C4-2B (cell line): ENCODE measurements around the gene GNAL.

ENCODE experiments used
- H3K27ac ChIP-seq: fragments of 450-650 bp; 2 replicates; pipeline ENCODE4 v1.5.1; 2017
- ZFX ChIP-seq: fragments of 450-650 bp; IDR thresholded peaks from 2 replicates; pipeline ENCODE4 v1.6.1; 2017
- TF ChIP-seq, protein P1 (sequence below): fragments of 450-650 bp; conservative IDR thresholded peaks from 2 replicates; pipeline ENCODE4 v1.5.1; 2017; ENCODE audit warnings: mild to moderate bottlenecking

The GNAL gene

DNA sequence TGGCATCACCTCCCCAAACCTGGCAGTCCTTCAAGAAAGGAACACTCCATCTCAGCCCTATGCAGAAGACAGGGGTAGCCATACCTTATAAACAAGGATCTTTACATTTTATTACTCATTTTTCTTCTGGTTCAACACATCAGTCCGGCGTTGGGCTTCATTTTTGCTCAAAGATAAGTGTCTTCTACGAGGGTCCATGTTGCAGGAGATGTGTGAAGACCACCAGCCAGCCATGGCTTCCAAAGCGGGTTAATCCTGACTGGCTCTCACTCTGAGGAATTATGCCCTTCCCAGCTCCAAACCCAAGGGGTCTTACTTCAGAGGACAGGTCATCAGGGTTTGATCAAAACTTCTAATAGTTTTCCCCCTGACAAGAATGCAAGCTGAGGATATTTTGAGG, 23.9 kb upstream of the GNAL start:
- TF ChIP-seq, protein P1, sequence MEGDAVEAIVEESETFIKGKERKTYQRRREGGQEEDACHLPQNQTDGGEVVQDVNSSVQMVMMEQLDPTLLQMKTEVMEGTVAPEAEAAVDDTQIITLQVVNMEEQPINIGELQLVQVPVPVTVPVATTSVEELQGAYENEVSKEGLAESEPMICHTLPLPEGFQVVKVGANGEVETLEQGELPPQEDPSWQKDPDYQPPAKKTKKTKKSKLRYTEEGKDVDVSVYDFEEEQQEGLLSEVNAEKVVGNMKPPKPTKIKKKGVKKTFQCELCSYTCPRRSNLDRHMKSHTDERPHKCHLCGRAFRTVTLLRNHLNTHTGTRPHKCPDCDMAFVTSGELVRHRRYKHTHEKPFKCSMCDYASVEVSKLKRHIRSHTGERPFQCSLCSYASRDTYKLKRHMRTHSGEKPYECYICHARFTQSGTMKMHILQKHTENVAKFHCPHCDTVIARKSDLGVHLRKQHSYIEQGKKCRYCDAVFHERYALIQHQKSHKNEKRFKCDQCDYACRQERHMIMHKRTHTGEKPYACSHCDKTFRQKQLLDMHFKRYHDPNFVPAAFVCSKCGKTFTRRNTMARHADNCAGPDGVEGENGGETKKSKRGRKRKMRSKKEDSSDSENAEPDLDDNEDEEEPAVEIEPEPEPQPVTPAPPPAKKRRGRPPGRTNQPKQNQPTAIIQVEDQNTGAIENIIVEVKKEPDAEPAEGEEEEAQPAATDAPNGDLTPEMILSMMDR, result no peak
- no peak overlapping the region for H3K27ac ChIP-seq

DNA sequence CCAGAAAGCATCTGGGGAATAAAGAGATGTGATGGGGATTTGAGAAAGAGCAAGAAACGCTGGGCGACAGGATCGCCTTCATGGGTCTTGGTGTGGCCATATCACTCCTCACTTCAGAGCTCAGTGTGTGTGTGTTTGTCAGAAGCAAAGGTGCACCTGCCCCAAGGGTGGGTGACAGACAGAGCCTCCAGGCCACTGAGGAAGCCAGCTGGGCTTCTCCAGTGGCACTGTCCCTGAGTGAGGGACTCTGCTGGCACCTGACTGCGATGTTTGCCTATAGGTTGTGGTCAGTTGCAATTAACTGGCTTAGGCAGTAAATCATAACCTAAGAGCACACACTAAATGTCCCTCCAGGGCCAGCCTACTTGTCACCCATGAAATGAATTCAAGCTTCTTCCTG, 23.5 kb upstream of the GNAL start:
- TF ChIP-seq ZFX, result no peak
- TF ChIP-seq, protein P1, result no peak
- no peak overlapping the region for H3K27ac ChIP-seq

DNA sequence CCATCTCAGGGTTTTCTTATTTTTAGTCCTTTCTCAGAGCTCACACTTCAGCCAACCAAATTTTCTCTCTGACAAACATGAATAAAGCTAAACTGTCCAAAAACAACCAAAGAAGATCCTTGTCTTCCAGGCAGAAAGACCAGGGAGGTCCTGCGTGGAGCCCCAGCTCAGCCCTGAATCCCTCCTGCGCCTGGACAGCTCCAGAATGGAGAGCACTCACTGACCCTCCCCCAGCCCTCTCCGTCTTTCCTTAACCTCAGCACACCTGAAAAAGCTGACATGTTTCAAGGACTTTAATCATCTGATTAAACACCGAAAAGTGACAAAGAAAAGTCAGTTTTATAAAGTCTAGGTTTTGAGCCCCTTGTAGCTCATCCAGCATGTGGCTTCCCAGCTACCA, 22.9 kb upstream of the GNAL start:
- TF ChIP-seq, protein P1, result no peak
- TF ChIP-seq ZFX, result no peak
- H3K27ac ChIP-seq, result no peak overlapping the region

DNA sequence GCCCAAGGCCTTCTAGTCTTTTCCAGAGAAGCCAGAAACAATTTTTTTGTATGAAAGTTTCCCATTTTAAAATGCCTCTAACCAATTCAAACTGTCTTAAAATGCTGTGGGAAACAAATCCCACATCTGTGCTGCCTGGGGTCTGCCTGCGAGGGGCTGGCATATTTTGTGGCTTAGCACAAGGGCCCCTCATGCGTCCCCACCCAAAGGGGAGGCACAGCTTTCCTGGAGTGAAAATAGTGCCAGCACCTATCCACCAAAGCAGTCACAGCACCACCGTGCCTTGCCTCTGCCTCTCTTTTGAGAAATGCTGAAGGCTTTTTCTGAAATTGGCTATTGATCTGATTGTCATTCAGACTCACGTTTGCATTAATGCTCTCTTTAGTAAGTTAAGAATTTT, 22.2 kb upstream of the GNAL start:
- H3K27ac ChIP-seq, result no peak overlapping the region
- no peak for TF ChIP-seq ZFX
- TF ChIP-seq, protein P1, result no peak

DNA sequence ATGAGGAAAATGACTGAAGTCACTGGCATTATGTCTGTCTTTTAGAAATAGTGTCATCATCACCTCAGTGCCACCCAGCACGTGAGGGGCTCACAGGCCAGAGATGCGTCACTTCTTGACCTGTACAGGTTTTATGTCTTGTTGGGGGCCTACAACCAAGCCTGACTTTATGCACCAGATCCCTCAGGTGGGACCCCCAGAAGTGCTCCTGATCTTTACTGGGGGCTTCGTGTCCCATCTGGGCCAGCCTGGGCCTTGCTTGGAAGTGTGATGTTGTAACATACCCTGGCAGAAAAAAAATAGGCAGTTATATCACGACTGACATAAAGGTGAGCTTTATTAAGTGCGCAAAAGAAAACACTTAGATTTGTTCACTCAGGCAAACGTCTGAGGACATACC, 21.5 kb upstream of the GNAL start:
- H3K27ac ChIP-seq, result no peak overlapping the region
- TF ChIP-seq, protein P1, result no peak
- no peak for TF ChIP-seq ZFX

DNA sequence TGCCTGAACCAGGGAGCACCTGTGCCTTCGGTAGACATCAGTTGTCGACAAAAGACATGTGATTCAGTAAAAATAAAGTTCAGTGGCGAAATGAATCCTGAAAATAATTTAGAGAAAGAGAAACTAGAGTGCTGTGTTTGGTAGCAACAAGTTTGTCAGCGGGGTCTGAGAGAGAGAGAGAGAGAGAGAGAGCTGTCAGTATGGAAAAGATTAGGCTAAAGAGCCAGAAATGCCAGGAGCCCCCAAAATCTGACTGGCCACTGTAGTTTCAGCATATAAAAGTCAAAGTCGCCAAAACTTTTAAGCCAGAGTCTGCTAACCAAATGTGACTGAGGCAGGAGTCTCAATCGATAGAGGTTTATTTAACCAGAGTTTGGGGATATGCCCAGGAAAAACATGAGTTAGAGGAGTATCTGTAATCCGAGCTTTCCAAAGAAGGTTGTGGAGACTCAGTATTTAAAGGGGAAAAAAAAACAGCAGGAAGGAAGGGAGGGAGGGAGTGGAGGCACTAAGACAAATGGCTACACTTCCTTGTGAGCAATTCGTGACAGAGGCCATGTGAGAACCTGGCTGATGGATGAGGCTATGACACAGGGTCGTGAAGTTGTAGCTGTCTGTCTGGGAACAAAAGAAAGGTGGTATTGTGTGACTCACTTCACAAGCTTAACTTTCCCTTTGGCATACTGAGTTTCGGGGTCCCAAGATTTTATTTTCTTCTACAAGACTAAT, 20.5 kb upstream of the GNAL start:
- no peak for TF ChIP-seq ZFX
- TF ChIP-seq, protein P1, result no peak
- H3K27ac ChIP-seq, result no peak overlapping the region

DNA sequence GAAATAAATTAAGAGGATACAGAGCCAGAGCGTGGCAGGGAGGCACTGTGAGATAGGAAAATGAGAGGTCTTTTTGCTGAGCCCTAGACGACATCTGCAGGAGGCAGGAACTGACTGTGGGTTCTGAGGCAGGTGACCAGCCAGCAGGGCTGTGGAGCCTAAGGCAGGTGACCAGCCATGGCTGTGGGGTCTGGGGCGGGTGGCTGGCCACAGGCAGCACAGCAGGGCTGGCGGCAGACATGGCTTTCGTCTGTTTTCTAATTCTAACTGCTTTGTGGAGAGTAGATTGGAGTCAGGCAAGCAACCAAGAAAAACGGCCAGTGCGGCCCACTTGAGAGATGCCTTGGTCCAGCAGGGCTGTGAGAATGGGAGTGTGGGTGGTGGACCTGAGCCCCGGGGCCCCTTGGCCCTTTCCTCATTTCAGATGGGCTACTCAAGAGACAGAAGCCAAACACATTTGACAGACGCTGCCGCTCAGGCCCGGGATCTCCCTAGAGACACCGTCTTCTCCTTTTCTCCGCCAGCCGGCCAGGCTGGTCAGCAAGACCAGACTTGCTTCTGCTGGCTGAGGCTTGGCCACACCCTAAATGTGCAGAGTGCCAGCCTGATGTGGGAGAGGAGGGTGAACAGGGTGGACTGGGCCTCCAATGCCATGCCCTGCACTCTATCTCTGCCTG, 19.7 kb upstream of the GNAL start:
- TF ChIP-seq, protein P1, result no peak
- TF ChIP-seq ZFX, result no peak
- H3K27ac ChIP-seq, result no peak overlapping the region
